GM04504 (cell line): ENCODE measurements around the gene MAGI2.
A peak's percentile ranks its signal among the peaks of the same experiment; 100 is the strongest.

Experiments used
- DNase-seq: peaks from one replicate; pipeline ENCODE4 v3.0.0-alpha.2; 2012; ENCODE audit warnings: low read depth

The MAGI2 gene

DNA sequence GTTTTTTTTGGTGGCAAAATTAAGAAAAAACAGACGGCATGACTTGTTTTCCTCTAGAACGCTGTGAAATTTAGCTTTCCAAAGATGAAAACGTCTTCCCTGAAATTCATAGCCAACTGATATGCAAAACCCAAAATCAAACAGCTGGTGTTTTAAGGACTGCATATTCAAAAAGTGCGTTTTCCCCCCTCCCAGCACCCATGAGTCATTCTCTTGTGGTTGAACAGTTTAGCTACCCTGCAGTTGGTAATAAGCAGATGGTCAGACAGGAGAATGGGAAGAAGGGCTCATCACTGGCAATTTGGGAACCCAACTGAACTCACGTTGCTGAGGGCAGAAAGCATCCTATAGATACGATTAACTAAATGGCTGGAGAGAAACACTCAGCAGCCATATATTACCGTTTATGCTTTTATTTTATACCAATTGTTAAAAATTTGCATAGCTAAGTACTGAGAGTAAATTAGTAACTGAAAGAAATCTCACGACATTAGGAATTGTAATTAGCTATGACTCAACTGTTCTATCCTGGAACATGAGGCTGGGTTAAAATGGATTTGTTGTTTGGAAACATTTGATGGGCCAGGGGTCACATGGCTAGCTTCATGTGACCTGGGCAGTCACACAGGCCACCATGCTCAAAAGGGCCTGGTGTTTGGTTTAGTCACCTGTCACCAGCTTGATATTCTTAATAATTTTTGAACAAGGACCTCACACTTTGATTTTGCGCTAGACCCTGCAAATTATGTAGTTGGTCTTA, 1311.8 kb downstream of the MAGI2 start:
- peak; percentile 66 for DNase-seq

GRCh38 chr7:78140109-78140508, 1313.4 kb downstream of the MAGI2 start:
- no peak for DNase-seq

GRCh38 chr7:78139335-78139734, 1314.1 kb downstream of the MAGI2 start:
- peak; percentile 85 for DNase-seq

DNA sequence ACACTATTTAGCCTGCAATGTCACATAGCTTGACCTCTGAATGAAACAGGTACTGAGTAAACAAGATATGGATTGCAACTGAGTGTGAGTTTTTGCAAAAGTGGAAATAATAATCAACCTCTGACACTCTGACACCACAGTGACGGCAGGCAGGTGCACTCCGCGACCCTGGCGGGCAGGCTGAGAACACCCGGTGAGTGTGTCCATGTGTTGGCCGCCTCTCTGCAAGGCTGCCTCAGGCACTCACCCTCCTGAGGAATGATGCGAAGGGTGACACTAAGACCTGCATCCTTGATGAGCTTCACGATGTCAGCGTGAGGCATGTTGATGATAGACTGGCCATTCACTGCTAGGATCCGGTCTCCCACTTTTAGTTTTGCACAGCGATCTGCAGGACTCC, 1318.7 kb downstream of the MAGI2 start:
- no peak for DNase-seq

DNA sequence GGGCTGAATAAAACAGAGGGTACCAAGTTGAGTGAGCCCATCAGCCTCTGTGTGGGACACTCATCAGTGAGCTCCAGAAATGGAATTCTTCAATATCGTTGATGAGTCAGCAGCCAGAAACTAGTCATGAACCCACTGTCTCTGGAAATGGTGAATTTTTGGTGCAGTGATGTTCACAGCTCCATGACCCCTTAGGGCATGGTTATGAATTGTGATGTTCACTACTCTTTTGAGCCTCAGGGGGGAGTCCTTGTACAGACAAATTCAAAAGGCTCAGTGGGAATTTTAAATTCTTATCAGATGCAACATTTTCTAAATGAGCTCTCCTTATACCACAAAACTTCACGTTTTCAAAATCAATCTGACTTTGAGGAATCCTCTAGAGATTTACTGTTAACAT, 1319.2 kb downstream of the MAGI2 start:
- peak; percentile 69 for DNase-seq

DNA sequence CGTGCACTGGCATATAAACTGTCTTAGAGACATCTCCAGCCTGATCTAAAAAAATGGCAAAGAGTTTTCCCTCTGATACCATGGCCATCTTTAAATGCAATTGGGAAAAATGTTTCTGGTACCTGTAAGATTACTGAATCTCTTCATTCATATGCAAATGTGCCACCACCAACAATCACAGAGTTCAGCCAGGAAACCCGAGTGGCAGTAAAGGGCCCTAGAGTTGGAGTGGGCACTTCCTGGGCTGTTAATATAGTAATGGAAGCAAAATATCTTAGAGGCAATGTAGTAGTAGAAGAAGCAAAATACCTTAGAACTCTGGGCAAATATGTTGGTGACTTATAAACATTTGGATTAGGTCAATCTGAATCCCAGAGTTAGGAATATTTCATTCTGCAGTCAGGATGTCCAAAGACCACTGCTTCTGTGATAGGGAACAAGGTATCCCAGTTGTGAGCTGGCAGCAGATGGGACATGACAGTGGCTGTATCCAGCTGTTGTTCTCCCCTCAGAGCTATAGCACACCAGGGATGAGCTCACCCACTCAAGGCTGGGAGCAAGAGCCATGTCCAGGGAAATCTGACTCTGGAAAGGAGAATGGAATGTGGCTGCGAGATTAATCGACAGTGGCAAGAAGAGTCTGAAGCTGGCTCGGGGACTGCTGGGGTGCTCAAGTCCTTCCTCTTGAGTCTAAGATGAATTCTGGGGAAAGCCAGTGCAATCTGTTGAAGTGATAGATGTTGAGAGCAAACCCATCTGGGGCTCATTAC, 1322.8 kb downstream of the MAGI2 start:
- no peak for DNase-seq

DNA sequence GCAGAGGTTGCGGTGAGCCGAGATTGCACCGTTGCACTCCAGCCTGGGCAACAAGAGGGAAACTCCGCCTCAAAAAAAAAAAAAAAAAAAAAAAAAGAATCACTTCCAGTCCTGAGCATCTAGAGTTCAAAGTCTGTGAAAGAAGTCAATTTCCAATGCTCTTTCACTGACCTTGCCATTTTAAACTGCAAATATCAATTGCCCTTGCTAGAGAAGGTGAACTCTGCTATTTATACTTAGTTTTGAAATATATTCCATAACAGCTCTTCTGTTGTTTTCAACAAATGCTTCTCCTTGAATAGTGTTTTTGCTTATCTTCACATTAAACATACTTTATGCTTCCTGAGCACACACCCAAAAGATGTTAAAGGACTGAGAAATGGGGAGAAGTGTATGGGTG, 1323.6 kb downstream of the MAGI2 start:
- no peak for DNase-seq

GRCh38 chr7:78127009-78127408, 1326.5 kb downstream of the MAGI2 start:
- DNase-seq, result no peak

DNA sequence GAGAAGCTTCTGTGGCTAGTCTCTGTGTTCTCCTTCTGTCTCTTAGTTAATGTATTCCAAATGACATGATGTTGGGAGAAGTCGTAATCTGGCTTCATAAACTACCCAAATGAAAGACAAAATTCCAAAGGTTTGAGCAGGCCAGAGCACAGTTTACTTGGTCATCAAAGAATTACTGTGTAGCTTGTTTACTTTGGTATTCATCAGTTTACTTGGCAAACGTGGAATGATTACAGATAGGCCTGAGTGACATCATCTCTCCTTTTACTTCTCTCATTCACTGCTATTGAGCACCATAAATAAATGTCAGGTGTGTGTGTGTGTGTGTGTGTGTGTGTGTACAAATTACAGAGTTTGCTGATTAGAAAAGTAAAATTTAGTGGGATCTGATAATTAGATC, 1327.6 kb downstream of the MAGI2 start:
- DNase-seq, result peak; percentile 66

DNA sequence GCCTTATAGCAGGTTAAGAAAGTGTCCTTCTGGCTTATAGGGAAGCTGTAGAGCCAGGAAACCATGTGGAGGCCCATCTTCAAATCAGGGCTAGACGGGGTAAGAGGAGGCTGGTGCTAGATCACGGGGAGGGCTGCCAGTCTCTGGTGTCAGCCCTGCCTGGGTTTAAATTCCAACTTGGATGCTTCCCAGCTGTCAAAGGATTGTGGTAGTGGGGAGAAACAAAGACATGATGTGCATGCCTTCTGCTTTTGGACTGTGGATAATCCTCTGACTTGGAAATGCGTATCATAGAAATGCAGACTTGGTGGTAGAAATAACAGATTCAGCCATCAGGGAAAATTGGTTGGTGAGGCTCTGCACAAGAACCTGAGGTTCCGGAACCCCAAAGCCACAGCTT, 1329.3 kb downstream of the MAGI2 start:
- no peak for DNase-seq

DNA sequence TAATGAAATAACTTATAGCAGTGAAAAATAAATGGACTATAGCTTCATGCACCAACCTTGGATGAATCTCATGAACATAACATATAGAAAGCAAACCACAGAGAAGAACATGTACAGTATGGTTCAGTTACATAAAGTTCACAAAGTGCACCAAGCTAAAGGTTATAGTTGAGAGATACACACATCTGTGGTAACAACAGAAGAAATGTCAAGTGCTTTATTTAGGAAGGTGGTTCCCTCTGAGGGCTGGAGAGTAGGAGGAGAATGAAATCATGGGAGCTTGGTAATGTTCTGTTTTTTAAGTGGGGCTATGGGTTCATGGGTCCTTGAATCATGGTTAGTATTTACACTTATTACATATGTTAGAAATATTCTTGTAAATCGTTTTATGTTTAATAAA, 1331.6 kb downstream of the MAGI2 start:
- no peak for DNase-seq

- no peak for DNase-seq
Observed at GRCh38 chr7:78118470-78118869, 1335.0 kb downstream of the MAGI2 start.

- DNase-seq, result no peak
Observed at GRCh38 chr7:78115876-78116275, 1337.6 kb downstream of the MAGI2 start.

GRCh38 chr7:78114993-78115392, 1338.5 kb downstream of the MAGI2 start:
- DNase-seq, result no peak

- no peak for DNase-seq
Observed at GRCh38 chr7:78112488-78112887, 1341.0 kb downstream of the MAGI2 start.

- no peak for DNase-seq
Observed at GRCh38 chr7:78111386-78111785, 1342.1 kb downstream of the MAGI2 start.

DNA sequence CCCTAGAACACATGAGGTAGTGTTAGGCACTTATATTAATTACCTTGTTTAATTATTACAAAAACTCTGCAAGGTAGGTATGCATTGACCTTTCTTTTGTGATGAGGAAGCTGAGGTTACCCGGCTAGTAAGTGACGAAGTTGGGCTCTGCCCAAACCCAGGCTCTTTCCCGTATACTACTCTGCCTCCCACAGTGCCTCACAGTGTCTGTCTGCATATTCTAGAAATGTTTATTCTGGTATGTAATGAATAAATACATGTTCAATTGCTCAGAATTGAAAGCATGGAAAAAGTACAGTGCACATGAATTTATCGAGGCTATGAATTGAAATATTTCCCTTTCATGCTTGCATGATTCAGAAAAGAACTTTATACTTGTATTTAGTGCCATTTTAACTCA, 1350.0 kb downstream of the MAGI2 start:
- DNase-seq, result no peak

DNA sequence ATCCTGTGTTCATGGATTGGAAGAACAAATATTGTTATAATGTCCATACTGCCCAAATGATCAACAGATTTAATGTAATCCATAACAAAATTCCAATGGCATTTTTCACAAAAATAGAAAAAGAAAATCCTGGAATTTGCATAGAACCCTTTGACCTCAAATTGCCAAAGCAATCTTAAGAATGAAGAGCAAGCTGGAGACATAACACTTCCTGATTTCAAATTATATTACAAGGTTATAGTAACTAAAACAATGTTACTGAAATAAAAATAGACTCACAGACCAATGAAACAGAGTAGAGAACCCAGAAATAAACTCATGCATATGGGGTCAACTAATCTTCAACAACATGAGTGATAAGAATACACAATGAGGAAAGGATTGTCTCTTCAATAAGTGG, 1352.4 kb downstream of the MAGI2 start:
- no peak for DNase-seq

DNA sequence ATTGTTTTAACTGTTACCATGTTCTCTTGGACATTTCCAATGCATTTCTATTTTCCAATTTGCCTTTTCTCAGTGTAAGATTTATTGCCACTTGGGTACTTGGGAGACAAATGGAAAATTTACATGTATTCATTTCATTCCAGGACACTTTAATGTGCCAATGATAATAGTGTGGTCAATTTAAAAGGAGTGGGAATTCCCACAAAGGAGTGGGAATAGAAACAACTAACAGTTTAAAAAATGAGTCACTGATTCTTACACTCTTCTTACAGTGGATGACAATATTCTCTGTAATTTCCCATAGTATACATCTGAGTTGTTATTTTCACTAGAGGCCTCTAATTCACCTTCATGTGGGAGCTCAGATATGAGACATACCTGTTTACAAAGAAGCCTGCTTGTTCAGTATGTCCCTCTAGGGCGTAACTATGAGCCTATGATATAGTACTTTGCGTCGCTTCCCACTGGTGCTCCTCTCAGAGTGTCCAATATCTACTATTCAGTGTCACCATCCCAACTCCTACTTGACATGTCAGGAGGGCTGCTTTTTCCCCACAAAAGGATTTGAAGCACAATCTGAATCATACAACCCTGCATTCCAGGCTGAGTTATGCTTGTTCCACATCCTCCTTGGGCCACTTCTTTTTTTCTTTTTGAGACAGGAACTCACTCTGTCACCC, 1353.6 kb downstream of the MAGI2 start:
- peak; percentile 62 for DNase-seq

DNA sequence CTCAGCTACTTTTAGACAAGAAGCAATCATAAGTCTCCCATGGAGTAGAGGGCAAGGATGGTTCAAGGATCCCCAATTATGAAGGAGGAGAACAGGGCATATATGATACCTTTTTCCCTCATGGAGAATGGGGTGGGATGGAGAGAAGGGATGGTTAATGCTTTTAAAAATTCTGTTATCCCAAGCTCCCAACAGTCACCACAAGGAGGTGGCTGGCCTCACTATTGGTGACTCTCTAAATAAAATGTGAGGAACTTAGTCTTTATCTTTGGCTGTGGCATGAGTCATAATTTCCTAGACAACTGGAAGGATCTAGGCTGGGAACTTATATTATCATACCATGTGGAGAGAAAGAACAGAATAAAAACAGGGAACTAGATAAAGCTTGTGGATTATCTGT, 1357.9 kb downstream of the MAGI2 start:
- peak; percentile 18 for DNase-seq

- DNase-seq, result no peak
Observed at GRCh38 chr7:78092331-78092730, 1361.1 kb downstream of the MAGI2 start.

DNA sequence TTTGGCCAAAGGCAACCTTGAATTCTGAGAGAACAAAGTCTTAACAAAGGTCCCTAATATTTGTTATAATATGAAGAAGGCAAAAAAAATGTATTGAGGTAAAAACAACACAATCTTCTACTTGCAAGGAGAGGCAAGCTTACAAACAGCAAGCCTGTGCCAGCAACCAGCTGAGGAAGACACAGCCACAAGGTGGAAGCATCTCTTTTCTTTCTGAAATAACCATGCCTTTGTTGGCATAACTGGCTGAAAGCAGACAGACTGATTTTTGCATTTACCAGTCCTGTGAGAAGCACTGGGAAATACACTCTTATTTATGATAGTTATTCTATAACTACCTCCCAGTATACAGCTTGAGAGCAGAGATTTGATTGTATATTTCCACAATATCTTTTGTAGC, 1362.9 kb downstream of the MAGI2 start:
- DNase-seq, result peak; percentile 16

DNA sequence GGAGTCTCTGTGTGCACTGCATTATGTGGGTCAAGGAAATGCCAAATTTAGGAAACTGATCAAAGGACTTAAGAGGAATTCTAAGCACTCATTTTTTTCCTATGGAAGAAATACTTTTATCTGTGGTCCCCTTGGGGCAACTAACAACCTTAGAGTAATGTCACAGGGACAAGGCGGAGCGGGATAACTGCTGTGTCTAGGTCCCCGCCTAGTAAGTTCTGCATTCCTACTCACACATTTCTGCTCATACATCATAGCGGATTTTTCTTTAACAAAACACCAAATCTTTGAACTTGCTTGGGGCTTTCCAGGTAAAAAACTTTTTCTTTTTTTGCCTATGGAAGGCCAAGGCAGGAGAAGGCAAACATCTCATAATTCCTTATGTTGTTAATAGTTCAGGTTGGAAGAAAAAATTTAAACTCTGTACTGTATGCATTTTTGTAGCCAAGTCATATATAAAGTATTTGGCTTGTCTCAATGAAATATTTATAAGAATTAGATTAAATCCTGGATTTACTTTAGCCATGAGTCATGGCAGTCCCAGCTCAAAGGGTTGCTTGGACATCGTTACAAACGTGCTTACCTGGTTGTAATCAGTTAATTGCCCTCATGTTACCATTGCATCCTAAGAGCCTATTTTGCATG, 1369.9 kb downstream of the MAGI2 start:
- DNase-seq, result no peak
